Glomerular visceral epithelial cell (primary cell): ENCODE measurements around the gene GSTA4.
"Not testable (repeated sequence)": the region's sequence is repeated elsewhere in the genome, so short reads cannot be mapped to it uniquely, and the experiment has no call there.

Source experiments
- DNase-seq: peaks from one replicate; pipeline ENCODE4 v3.0.0-alpha.2; 2016; ENCODE audit errors: extremely low spot score

The GSTA4 gene

DNA sequence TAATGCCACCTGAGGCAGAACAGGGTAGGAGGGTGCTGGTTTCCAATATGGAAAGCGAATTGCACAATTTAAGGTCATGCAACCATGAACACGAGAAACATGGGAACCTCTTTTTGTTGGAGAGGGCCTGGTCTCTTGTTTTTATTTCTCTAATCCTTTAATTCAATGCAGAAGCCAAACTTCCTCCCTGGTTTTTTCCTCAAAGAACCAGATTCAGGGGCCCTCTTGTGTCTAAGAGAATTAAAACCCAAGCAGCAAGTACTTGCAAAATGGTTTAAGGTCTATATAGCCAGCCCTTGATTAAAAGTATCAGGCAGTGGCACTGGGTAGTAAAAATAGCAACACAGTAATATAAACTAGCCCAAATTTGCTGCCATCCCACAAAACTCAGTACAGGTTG is 19.5 kb downstream of the GSTA4 start:
- no peak for DNase-seq

DNA sequence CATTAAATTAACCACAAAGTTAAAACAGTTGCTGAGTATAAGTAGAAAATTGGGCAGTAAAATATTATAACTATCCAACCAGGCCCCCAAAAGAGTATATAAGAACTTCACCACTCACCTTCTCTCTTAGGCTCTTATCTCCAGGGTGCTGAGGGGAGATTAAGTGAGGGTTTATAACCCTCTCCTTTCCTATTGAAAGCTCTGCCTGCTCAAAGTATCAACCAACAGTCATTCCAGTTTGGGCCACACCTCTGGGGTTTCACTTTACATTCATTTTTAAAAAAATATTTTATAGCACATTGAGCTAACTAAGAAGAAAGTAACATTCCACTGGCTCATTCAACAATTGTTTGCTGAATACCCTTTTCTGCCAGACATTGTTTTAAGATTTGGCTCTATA is 22.1 kb downstream of the GSTA4 start:
- DNase-seq: no peak

DNA sequence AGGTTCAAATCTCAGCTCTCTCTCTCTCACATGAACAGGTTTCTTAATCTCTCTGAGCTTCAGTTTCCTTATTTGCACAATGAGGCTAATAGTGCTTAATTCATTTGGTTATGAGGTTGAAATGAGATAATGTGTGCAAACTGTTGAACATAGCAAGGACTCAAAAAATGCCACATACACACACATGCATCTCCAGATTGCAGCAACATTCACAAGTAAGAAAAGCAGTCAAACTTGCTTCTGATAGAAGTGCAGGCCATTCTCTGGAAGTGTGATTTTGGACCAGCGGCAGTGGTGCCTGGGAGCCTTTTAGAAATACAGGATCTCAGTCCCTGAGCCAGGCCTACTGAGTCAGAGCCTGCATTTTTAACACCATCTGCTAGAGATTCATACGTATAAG is 25.7 kb downstream of the GSTA4 start:
- no peak for DNase-seq

- DNase-seq: no peak
Measured at GRCh38 chr6:52966101-52966500, 29.0 kb downstream of the GSTA4 start.

DNA sequence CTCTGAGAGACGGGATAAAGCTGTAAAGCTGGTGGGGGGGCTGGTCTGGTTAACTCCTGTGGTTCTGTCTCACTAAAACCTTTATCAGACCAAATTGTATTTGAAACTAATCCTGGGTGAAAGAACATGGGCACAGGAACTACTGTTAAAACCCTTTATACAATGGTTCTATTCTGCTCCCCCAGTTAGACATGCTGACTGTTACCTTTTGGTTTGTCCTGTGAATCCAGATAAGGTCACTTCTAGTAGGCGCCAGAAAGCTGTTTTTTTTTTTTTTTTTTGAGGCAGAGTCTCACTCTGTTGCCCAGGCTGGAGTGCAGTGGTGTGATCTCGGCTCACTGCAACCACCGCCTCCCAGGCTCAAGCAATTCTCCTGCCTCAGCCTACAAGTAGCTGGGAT is 29.7 kb downstream of the GSTA4 start:
- no peak for DNase-seq

DNA sequence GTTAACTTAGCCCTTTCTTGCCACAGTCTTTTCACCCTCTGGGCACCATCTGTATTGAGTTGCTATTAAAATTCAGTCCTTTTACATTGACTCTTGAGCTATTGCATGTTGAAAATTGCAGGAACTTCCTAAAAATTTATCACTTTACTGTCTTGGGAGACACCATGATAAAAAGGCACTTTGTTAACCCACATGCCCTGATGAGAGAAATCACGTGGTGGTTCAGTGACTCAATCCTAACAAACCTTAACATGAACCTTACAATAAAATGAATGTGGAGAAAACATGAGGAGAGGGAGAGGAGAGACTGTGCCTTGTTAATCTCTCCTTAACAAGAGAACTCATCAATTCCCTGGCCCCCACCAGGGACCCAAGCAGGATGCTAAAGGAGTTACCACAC is 30.8 kb downstream of the GSTA4 start:
- no peak for DNase-seq

GRCh38 chr6:52962701-52963100 is 32.4 kb downstream of the GSTA4 start:
- no peak for DNase-seq

GRCh38 chr6:52961022-52961421 is 34.1 kb downstream of the GSTA4 start:
- DNase-seq: not testable (repeated sequence)

GRCh38 chr6:52960211-52960610 is 34.9 kb downstream of the GSTA4 start:
- peak; percentile 20 for DNase-seq

DNA sequence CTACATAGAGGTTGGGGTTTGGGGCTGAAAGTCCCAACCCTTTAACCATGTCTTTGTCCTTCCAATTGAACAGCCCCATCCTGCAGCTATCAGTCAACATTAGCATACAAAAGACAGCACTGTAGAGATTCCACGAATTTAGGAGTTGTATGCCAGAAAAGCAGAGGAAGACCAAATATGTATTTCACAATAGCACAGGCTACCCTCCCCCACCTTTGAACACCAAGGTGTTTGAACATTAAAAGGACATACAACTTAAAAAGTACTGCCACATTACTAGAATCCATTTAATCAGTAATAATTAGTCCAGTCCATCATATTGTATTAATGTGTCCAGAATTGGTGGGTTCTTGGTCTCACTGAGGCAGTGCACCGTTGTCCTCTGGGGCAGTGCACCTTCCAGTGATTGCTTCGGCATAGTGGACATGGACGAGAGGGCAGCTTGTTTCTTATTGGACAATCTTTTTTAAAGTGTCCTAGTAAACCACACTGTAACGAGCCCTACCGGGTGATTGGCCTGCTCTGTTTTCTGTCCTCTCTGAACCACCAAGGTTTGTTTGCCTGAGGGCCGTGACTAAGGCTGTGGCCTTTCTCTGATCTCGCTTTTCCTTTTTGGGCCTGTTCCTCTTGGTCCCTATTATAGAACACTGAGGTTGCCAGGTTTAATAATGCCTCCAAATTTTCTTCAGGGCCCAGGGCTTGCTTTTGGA is 36.4 kb downstream of the GSTA4 start:
- DNase-seq: no peak

GRCh38 chr6:52955871-52956270 is 39.2 kb downstream of the GSTA4 start:
- DNase-seq: no peak

DNA sequence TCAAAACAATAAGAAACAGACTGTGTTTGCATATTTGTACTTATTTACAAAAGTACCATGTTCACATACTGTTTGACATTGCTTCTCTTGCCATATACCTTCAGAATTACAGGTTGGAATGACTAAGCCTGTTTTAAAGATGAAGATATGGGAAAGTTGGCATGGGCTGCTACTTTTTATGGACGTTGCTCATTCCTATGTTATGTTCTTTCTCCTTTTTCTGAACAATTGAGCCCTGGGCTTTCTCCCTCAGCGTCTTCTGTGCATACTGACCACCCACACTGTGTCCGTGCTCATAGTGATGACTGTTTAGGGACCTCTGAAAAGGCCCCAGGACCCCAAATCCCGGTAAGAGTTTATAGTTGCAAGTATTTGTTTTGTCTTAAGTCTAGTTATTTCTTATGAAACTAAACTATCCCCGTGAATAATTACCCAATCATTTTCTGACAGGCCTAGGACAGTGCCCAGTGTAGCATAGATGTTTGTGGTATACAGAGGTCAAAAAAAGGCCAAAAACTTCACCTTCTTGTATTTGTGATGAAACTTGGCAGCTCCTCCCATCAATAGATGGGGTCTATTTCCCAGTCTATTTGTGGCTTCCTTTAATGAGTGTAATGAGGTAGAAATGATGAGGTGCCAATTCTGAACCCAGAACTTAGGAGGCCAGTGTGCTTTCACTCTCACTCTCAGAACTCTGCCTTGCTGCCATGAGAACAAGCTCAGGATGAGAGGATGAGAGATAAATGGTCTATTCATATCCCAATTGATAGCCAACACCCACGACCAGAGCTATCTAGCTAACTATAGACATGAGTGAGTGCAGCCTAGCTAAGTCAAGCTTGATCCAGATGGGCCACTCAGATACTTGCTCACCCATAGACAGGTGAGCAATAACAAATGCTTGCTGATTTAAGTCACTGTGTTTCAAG is 40.9 kb downstream of the GSTA4 start:
- DNase-seq: no peak

DNA sequence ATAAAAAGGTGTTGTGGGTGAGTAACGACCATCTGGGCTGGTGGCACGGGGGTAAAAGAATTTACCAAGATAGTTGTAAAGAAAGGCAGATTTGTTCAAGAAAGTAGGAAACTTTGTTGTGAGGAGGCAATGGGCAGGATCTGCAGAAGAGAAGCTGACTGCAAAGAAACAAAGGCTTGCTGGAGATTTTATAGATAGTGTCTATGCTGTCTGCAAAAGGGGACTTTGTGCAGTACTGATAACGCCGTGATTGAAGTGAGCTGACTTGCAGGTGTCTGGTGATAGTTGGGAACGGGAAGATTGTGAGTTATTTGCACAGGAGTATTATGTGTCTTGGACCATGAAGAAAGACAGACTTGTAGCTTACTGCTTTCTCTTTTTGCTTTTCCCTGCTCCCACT is 48.8 kb downstream of the GSTA4 start:
- DNase-seq: no peak

DNA sequence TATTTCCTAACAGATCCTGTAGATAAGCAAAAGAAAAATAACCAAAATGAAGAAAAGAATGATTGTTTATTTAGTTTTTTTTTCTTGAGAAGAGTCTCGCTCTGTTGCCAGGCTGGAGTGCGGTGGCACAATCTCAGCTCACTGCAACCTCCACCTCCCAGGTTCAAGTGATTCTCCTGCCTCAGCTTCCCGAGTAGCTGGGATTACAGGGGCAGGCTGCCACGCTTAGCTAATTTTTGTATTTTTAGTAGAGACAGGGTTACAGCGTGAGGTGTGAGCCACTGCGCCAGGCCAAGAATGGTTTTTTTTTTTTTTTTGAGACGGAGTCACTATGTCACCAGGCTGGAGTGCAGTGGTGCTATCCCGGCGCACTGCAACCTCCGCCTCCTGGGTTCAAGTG is 52.3 kb downstream of the GSTA4 start:
- DNase-seq: not testable (repeated sequence)

DNA sequence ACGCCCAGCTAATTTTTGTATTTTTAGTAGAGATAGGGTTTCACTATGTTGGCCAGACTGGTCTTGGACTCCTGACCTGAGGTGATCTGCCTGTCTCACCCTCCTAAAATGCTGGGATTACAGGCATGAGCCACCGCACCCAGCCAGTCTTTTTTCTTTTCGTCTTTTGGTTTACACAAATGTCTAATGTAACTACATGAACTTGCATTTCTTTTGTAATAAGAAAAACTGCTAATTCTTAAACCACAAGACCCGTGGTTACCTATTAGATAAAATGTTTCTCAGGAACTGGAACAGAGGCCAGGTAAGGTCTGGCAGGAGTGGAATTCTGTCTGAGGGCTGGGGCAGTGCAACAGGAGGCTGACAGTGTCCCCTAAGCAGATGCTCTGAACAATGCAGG is 52.9 kb downstream of the GSTA4 start:
- DNase-seq: no peak

- peak; percentile 85 for DNase-seq
Measured at GRCh38 chr6:52937908-52938307, 57.2 kb downstream of the GSTA4 start.

DNA sequence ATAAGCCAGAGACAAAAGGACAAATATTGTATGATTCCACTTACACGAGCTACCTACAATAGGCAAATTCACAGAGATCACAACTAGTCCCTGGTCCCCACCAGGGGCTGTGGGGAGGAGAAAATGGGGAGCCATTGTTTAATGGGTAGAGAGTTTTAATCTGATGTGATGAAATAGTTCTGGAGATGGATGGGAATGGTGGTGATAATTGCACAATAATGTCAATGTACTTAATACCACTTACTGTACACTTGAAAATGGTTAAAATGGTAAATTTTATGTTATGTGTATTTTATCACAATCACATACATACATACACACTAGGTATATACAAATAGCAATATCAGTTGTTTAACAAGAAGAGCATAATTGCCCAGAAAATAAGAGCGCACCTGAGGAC is 61.3 kb downstream of the GSTA4 start:
- no peak for DNase-seq

DNA sequence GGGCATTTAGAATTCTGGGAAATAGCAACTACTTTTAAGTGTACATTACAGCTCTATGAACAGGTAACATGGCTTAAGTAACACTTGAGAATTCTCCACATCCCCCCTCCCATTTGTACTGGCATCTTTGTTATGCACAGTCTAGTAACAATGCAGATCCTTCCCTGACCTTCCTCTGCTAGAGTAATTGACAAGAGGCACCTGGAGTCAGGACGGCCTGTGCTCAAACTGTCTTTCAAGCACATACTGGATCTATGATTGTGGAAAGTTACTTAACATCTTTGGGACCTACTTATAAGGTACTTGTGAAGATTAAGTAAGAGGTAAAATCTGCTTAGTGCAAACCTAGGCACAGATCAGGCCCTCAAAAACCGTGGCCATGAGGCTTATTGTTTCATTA is 63.7 kb downstream of the GSTA4 start:
- no peak for DNase-seq

- DNase-seq: peak; percentile 82
Measured at GRCh38 chr6:52929321-52930164, 65.5 kb downstream of the GSTA4 start.
